Keratinocyte (primary cell): ENCODE results near the gene MRTO4. TPM values are rescaled to one million over a fixed set of nuclear protein-coding genes. Genes with fewer than 3 reads are reported as not detected.

Source experiments
- DNase-seq: peaks from one replicate; pipeline ENCODE4 v3.0.0-alpha.2; 2011; ENCODE audit warnings: low read depth, missing footprints, low spot score
- FAIRE-seq: peaks from 2 replicates; lab custom pipeline; 2011; peaks lifted over from hg19 to GRCh38; lab: Jason Lieb, UNC
- H2AFZ ChIP-seq: 2 replicates; pipeline ENCODE4 v1.6.0; 2012; ENCODE audit warnings: low read length, control low read depth, inconsistent platforms; ENCODE audit not compliant: control insufficient read depth
- H3K27ac ChIP-seq: 2 replicates; pipeline ENCODE4 v1.5.1; 2011; ENCODE audit warnings: low read length; ENCODE audit not compliant: control insufficient read depth, insufficient read depth
- H3K27me3 ChIP-seq: 3 replicates; pipeline ENCODE4 v1.6.0; 2011; ENCODE audit warnings: low read length; ENCODE audit not compliant: control insufficient read depth, insufficient read depth; ENCODE audit errors: extremely low read depth
- H3K36me3 ChIP-seq, 2 experiments: 2 replicates in 1 of 2; 3 replicates in 1 of 2; pipeline ENCODE4 v1.5.1; 2011; ENCODE audit warnings: low read length in 2 of 2, mild to moderate bottlenecking in 1 of 2; ENCODE audit not compliant: control insufficient read depth in 2 of 2, insufficient read depth in 2 of 2; ENCODE audit errors: extremely low read depth in 1 of 2
- H3K4me1 ChIP-seq: 3 replicates; pipeline ENCODE4 v1.5.1; 2011; ENCODE audit warnings: low read length; ENCODE audit not compliant: control insufficient read depth, insufficient read depth; ENCODE audit errors: extremely low read depth
- H3K4me2 ChIP-seq: 3 replicates; pipeline ENCODE4 v1.6.0; 2011; ENCODE audit warnings: low read depth, low read length; ENCODE audit not compliant: control insufficient read depth, insufficient read depth; ENCODE audit errors: extremely low read depth
- H3K4me3 ChIP-seq, 3 experiments: fragments of 200-600 bp in 1 of 3; sonication (generic) in 1 of 3; 2 replicates in 2 of 3; 3 replicates in 1 of 3; pipeline ENCODE4 v1.5.1; 2011 to 2016; ENCODE audit warnings: low read length in 3 of 3, mild to moderate bottlenecking in 3 of 3, control low read depth in 2 of 3, inconsistent platforms in 1 of 3, low read depth in 1 of 3, mixed read lengths in 1 of 3, mixed run types in 1 of 3, moderate library complexity in 1 of 3; ENCODE audit not compliant: control insufficient read depth in 2 of 3, insufficient read depth in 2 of 3; ENCODE audit errors: extremely low read depth in 1 of 3
- H3K79me2 ChIP-seq: 2 replicates; pipeline ENCODE4 v1.6.0; 2012; ENCODE audit warnings: low read length; ENCODE audit not compliant: control insufficient read depth, insufficient read depth
- H3K9ac ChIP-seq: 3 replicates; pipeline ENCODE4 v1.6.0; 2011; ENCODE audit warnings: low read length; ENCODE audit not compliant: control insufficient read depth, insufficient read depth; ENCODE audit errors: extremely low read depth
- H3K9me1 ChIP-seq: 3 replicates; pipeline ENCODE4 v1.6.0; 2011; ENCODE audit warnings: low read length; ENCODE audit not compliant: control insufficient read depth, insufficient read depth; ENCODE audit errors: extremely low read depth
- H3K9me3 ChIP-seq: 2 replicates; pipeline ENCODE4 v1.5.1; 2012; ENCODE audit warnings: low read depth, low read length; ENCODE audit not compliant: control insufficient read depth
- H4K20me1 ChIP-seq: 3 replicates; pipeline ENCODE4 v1.6.0; 2011; ENCODE audit warnings: low read length; ENCODE audit not compliant: control insufficient read depth, insufficient read depth; ENCODE audit errors: extremely low read depth
- CTCF ChIP-seq, 3 experiments: IDR thresholded peaks in 1 of 3; conservative IDR thresholded peaks in 1 of 3; optimal IDR thresholded peaks in 1 of 3; 2 replicates in 2 of 3; 3 replicates in 1 of 3; pipeline versions ENCODE3 to v1.5.1; 2011; ENCODE audit warnings: low read length in 3 of 3, mild to moderate bottlenecking in 3 of 3, moderate library complexity in 2 of 3, control low read depth in 1 of 3, inconsistent platforms in 1 of 3; ENCODE audit not compliant: insufficient read depth in 2 of 3; ENCODE audit errors: extremely low read depth in 1 of 3
- EZH2 ChIP-seq: IDR thresholded peaks from one replicate; pipeline ENCODE4 v1.6.1; 2012; ENCODE audit warnings: inconsistent platforms, mild to moderate bottlenecking, low read length, moderate library complexity
- dilution Hi-C: fragments of 300-500 bp; cut with MboI; formaldehyde crosslinking; loops from one replicate; pipeline ENCODE4 v1.7.0; 2020; ENCODE audit warnings: low sequenced_read_pairs; ENCODE audit not compliant: extremely low pct_ligation_motif_present
- polyA plus RNA-seq, 5 experiments: library from polyadenylated mRNA; depleted of rRNA in 3 of 5; stranded (reverse) in 3 of 5; stranded (forward) in 1 of 5; unstranded in 1 of 5; fragments of >200 nt; gene quantifications; 1 replicate in 1 of 5; 2 replicates in 3 of 5; 3 replicates in 1 of 5; pipeline versions ENCODE4 v1.2.1 to v1.2.3, GENCODE V29; 2011 to 2012; ENCODE audit warnings: missing spikeins in 2 of 5, low read depth in 1 of 5, low replicate concordance in 1 of 5

MRTO4 gene
- polyA plus RNA-seq, 1 donor (not counting 4 experiments of a cell fraction or from before 2014, with no cell fraction given), result 50.2 TPM

GRCh38 chr1:19239876-19240275 lies 11.7 kb upstream of the MRTO4 start:
- dilution Hi-C loops, result no loop called here

GRCh38 chr1:19240673-19241538 lies 10.7 kb upstream of the MRTO4 start:
- FAIRE-seq (peak; percentile 80), DNase-seq (no peak)
- Histone ChIP-seq H4K20me1 (peaks cover 5% of the 10 kb centered on the region), H3K27me3 (no peaks in the 10 kb centered on the region), H3K4me1 (no peaks in the 10 kb centered on the region), H3K27ac (no peak overlapping the region), H3K9me3 (no peaks in the 10 kb centered on the region), H3K79me2 (peaks cover 2% of the 10 kb centered on the region), H3K4me3 (no peak overlapping the region), H3K36me3 (peaks cover 62 to 63% of the 10 kb centered on the region in 2 experiments), H3K9ac (no peak overlapping the region), H3K4me2 (no peak overlapping the region), H2AFZ (no peak overlapping the region), H3K9me1 (no peaks in the 10 kb centered on the region)
- peak; percentile 81 to 98 (median 95) for TF ChIP-seq CTCF (optimal IDR thresholded peaks at IDR 0.05 in 1 of 3, IDR thresholded peaks at IDR 0.05 in 1 of 3, conservative IDR thresholded peaks at IDR 0.05 in 1 of 3; ENCODE audit: extremely low read depth in 1 of 3, insufficient read depth in 2 of 3, low read length in 3 of 3)
- TF ChIP-seq EZH2, result no peak
- dilution Hi-C loops, result no loop called here

More at GRCh38 chr1:19239876-19240275, 11.7 kb upstream of the MRTO4 start:
- Histone ChIP-seq H3K4me2 (no peak overlapping the region), H3K9me3 (no peaks in the 10 kb centered on the region), H3K27me3 (no peaks in the 10 kb centered on the region), H3K79me2 (no peaks in the 10 kb centered on the region), H3K9ac (no peak overlapping the region), H3K4me1 (no peaks in the 10 kb centered on the region), H3K4me3 (no peak overlapping the region), H2AFZ (no peak overlapping the region), H3K27ac (no peak overlapping the region), H3K9me1 (no peaks in the 10 kb centered on the region), H4K20me1 (peaks cover 5% of the 10 kb centered on the region), H3K36me3 (peaks cover 61 to 66% of the 10 kb centered on the region in 2 experiments)
- FAIRE-seq, result no peak
- DNase-seq, result no peak
- TF ChIP-seq EZH2 (no peak), CTCF (optimal IDR thresholded peaks at IDR 0.05 in 1 of 3, IDR thresholded peaks at IDR 0.05 in 1 of 3, conservative IDR thresholded peaks at IDR 0.05 in 1 of 3; ENCODE audit: extremely low read depth in 1 of 3, insufficient read depth in 2 of 3, low read length in 3 of 3) (no peak)
